GM12891 (cell line): ENCODE results near the gene XPA.

Source experiments
- PAX5 ChIP-seq: IDR thresholded peaks from 2 replicates; pipeline ENCODE4 v1.6.1; 2011; ENCODE audit warnings: low read length, moderate library complexity, mild to moderate bottlenecking; ENCODE audit not compliant: insufficient read depth, severe bottlenecking
- POLR2A ChIP-seq: IDR thresholded peaks from 2 replicates; pipeline ENCODE4 v1.6.1; 2011; ENCODE audit warnings: low read depth, low read length, control low read depth
- POLR2AphosphoS5 ChIP-seq: IDR thresholded peaks from 2 replicates; pipeline ENCODE4 v1.6.1; 2011; ENCODE audit warnings: low read depth, low read length, control low read depth
- TAF1 ChIP-seq: IDR thresholded peaks from 2 replicates; pipeline ENCODE4 v1.6.1; 2011; ENCODE audit warnings: low read depth, low read length, control low read depth

GRCh38 chr9:97711223-97711626, 14.1 kb upstream of the XPA start:
- TF ChIP-seq POLR2AphosphoS5 (no peak), POLR2A (no peak), PAX5 (no peak), TAF1 (no peak)
